ENCODE results near the gene GIMD1.
"Not testable (repeated sequence)": the region's sequence is repeated elsewhere in the genome, so short reads cannot be mapped to it uniquely, and the experiment has no call there.

- TF ChIP-seq POLR2AphosphoS5 (IDR thresholded peaks at IDR 0.05; ENCODE audit: low read depth, low read length); POLR2A (IDR thresholded peaks at IDR 0.05; ENCODE audit: low read depth, low read length); SPI1 (IDR thresholded peaks at IDR 0.05; ENCODE audit: low read depth, low read length); PAX5 (IDR thresholded peaks at IDR 0.05; ENCODE audit: insufficient read depth, low read length, severe bottlenecking); POU2F2 (IDR thresholded peaks at IDR 0.05; ENCODE audit: low read depth, low read length); TAF1 (IDR thresholded peaks at IDR 0.05; ENCODE audit: low read depth, low read length): not testable (repeated sequence)
These were observed 39.4 kb upstream of the GIMD1 start for GRCh38 chr4:106408004-106408403.

All from GM12891 (cell line).